HG03039 (cell line): ENCODE results near the gene RPL5.

Experiments
- ATAC-seq: cut with Tn5 transposase; IDR thresholded peaks from one replicate; pipeline ENCODE4 v1.9.1; 2021; ENCODE audit warnings: mild to moderate bottlenecking, moderate library complexity; ENCODE audit not compliant: unreplicated experiment

Gene RPL5

DNA sequence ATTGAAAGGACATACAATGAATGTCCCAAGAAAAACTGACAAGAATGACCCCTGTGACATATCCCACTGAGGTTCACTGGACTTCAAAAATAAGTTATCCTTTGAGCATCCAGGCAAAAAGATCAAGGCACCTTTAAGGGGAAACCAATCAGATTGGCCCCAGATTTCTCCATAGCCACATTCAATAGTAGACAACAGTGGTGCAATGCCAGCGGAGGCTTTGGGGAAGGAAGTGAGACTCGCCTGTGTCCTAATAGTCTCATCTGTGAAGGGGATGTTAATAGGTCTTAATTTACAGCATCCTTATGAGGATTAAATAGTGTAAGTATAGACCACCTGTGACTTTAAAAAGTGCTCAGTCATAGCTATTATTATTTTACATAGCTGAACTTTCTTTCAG lies 21.5 kb downstream of the RPL5 start:
- ATAC-seq: no peak

- ATAC-seq: no peak
Measured at GRCh38 chr1:92854101-92854785, 22.4 kb downstream of the RPL5 start.

DNA sequence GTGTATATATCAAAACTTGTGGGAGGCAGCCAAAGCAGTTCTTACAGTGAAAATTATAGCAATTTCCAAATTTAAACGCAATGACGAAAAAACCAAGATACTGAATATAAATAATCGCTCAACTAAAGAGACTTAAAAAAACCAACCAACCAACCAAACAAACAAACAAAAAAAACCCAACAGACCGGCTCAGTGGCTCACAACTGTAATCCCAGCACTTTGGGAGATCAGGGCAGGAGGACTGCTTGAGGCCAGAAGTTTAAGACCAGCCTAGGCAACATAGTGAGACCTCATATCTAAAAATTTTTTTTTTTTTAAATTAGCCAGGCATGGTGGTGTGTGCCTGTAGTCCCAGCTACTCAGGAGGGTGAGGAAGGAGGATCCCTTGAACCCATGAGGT lies 23.4 kb downstream of the RPL5 start:
- ATAC-seq: no peak

- ATAC-seq: no peak
Measured at GRCh38 chr1:92857817-92858216, 26.0 kb downstream of the RPL5 start.

DNA sequence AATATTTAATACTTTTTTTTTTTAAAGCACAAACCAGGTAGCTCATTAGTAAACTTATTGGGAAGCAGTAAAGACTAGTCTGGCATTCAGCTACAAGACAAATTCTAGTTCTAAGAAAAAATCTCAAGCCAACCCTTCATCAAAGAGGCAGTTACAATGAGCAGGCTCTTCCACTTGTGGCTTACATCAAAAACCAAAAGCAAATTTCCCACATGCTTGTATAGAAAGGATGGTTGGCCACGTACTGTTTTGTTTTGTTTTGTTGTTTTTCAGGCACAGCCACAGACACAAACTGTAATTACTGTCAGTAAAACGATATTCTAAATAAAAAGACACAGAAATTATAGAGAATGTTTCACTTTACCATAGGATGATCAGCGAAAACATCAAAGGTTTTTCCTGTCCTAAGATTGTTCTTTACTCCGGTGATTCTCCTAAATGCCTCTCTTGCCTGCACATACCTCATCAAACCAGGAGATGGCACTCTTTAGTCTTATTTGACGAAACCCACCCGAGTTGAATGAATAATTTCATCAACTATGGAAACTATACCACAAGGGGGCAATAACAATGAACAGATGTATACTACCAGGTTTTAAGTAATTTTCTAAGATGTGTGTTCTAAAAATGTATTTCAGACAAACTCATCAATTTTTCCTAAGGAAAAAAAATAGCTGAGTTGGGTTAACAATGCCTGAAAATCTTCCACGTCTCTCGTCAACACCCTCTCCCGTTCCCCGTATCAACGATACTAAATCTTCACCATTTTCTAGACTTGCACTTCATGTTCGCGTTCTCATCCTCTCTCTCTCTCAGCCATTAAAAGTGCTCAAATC lies 26.9 kb downstream of the RPL5 start:
- ATAC-seq: no peak

DNA sequence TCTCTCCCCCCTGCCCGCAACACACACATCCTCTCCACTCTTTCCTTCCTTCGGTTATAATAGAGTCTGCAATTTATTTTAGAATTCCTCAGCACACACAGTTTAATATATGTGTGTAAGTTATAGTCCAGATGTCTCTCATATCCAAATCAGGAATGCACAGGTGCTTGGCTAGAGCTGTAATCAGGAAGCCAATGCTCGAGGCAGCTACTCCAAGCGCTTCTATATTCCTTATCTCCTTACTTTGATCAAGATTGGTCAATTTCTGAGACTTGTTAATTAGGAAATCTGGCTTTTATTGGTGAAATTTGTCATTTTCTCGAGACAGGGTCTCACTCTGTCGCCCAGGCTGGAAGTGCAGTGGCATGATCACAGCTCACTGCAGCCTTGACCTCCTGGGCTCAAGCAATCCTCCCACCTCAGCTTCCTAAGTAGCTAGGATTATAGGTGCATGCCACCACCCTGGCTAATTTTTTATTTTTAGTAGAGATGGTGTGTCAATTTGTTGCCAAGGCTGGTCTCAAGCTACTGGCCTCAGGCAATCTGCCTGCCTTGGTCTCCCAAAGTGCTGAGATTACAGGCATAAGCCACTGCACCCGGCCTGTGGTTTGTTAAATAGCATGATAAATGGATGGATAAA lies 27.7 kb downstream of the RPL5 start:
- ATAC-seq: no peak

DNA sequence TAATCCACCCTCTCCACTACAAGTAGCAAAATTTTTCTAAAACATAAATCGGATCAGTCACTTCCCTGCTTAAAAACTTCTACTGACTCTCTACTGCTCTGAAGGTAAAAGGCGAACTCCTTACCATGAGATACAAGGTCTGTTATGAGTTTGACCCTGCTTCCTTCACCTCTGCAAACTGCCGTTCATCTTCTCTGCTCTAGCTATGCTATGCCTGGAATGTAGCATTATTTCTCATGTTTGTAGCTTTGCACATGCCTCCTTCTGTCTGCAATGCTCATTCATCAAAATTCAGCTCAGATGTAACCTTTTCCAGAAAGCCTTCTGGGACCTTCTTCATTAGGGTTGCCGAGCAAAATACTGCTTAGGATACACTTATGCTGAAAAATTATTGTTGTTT lies 30.8 kb downstream of the RPL5 start:
- no peak for ATAC-seq

DNA sequence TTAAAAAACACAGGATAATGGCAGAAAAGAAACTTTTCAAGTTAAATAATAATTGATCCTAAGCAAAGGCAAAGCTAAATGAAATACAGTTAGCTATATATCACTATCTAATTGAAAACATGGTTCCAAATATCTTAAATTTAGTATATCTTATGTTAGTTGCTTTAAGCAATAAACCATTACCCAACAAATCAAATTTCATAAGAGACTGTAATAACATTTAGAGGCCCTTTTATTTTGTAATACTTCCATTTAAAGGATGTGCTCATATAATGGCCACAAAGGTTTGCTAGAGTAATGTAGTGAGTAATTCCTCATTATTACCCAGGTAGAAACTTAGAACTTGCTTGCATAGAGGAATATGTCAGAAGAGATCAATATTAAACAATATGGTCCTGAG lies 32.3 kb downstream of the RPL5 start:
- ATAC-seq: no peak

- no peak for ATAC-seq
Measured at GRCh38 chr1:92870591-92870990, 38.8 kb downstream of the RPL5 start.

DNA sequence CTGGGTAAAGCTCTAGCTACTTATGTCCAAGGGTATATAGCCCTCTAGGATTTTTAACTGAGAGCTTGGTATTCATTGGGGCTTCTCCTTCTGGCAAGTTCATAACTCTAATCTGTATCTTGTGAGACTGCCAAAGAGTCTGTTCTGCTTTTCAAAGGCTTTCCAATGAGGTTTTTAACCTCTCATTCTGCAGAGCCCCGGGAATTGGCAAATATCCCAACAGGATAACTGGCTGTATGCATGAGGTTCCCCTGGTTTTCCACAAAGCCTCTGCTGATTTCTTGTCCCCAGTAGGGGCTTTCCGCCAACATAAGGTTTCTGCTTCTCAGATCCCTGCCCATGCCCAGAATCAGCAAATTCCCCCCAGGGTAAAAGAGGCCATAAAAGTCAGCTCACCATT lies 40.9 kb downstream of the RPL5 start:
- ATAC-seq: no peak

DNA sequence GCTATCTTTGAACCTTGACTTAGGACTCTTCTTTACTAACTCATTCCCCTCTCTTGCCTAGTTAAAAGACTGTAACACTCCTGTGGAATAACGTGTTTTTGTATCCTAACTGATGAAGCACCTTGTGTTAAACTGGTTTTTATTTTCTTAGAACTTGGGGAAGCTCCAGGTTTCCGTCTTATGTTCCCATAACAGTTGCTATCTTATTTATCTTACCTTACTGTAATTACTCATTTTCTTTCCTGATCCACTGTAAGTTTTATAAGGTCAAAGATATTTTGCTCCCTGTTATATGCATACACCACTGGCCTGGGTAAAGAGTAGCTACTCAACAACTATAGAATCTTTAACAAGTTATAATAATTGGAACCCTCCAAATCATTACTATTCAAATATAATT lies 43.1 kb downstream of the RPL5 start:
- ATAC-seq: no peak

GRCh38 chr1:92876351-92876750 lies 44.5 kb downstream of the RPL5 start:
- ATAC-seq: no peak

GRCh38 chr1:92877081-92877711 lies 45.4 kb downstream of the RPL5 start:
- no peak for ATAC-seq

GRCh38 chr1:92877792-92878191 lies 46.0 kb downstream of the RPL5 start:
- ATAC-seq: no peak

DNA sequence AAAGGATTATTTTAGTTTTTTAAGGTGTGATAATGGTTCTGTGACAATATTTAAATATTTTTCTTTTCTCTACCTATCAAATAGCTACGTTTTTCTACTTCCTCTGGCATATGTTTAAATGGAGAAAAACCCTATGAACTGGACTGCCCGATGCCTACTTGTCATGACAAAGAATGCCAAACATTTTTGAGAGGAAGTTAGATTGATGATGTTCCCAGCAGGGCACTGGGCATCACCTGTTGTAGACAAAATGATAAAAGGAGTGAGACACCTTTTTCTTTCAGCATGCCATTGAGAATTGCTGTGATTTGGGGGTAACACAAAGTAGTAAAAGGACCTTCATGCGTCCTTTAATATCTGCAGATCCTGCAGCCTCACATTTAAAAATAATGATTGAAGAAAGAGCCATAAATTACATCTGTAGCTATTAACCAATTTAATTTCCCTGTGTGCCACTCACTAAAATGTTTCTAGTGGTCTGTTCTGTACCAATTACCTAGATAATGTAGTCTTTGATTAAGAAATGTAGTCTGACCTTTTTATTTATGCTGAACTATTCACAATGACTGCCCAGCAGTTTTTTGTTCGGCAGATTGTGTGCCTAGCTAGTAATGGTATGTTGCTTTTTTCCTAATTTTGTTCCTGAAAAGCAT lies 47.6 kb downstream of the RPL5 start:
- no peak for ATAC-seq

GRCh38 chr1:92881391-92881790 lies 49.6 kb downstream of the RPL5 start:
- ATAC-seq: no peak

GRCh38 chr1:92882819-92883218 lies 51.0 kb downstream of the RPL5 start:
- ATAC-seq: no peak

DNA sequence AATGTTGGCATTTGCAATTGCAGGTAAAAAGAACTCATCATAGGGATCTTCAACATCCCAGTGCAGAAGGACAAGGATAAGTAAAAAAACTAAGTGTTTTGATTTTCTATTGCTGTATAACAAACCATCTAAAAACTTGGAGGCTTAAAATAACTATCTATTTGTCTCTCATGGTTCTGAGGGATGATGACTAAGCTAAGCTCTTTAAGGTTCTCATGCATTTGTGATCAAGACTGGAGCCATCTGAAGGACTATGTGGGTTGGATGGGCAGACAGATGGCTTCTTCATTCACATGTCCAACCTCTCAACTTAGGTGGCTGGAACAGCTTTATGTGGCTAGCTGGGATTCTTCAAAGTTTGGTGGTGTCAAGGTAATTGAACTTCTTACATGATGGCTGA lies 51.5 kb downstream of the RPL5 start:
- no peak for ATAC-seq

DNA sequence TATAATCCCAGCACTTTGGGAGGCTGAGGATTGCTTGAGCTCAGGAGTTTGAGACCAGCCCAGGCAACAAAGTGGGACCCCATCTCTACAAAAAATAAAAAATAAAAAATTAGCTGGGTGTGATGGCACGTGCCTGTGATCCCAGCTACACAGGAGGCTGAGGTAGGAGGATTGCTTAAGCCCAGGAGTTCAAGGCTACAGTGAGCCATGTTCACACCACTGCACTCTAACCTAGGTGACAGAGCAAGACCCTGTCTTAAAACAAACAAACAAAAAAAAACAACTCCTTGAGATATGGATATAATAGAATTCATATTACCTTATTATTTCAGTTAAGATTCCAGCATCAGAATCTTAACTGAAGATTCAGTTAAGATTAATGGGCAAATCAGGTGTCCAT lies 52.4 kb downstream of the RPL5 start:
- no peak for ATAC-seq

GRCh38 chr1:92886886-92887419 lies 55.1 kb downstream of the RPL5 start:
- no peak for ATAC-seq

DNA sequence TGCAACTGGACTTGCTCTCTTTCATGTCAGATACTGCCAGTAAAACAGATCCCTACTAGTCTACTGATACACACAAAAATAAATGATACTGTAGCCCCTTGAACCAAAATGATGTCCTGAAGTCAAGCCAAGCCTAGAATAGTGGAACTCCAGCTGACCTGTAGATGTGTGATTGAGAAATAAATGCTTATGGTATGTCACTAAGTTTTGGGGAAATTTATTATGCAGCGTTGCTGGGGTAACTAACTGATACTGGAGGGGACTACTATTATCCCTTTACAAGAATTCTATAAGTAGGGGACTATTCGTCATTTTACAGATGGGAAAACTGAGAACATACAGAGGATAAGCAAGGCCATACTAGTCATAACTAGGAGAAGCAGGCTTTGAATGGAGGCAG lies 55.6 kb downstream of the RPL5 start:
- no peak for ATAC-seq
